Amniotic stem cell (primary cell): Measurements from ENCODE around the gene KRTAP9-2.
"Not testable (repeated sequence)": the region's sequence is repeated elsewhere in the genome, so short reads cannot be mapped to it uniquely, and the experiment has no call there.

Experiments
- DNase-seq: peaks from one replicate; lab custom pipeline; 2025; lab: John Stamatoyannopoulos, UW

KRTAP9-2 gene

DNA sequence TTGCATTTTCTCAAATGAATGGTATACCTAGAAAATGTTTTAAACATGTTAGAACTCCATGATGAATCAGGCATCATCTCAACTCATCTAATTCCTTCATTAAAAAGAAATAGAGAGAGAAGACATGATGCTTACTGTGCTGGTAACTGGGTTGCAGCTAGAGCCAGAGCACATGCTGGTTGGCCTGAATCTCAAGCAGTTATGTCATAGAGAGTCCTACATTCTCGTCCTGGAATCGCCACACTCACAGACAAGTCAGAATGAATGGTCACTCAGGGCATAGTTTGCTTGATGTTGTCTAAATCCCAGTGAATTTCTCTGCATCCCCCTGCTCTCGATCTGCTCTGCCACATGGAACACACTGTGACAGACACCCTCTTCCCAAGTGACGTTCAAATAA lies 10.7 kb downstream of the KRTAP9-2 start:
- not testable (repeated sequence) for DNase-seq

GRCh38 chr17:41237949-41238437 lies 11.5 kb downstream of the KRTAP9-2 start, which contains the start of gene KRTAP9-8:
TSS of gene KRTAP9-8 (plus strand) at chr17:41237999. CDS start at chr17:41238052, 53 bp downstream.
- DNase-seq = not testable (repeated sequence)

DNA sequence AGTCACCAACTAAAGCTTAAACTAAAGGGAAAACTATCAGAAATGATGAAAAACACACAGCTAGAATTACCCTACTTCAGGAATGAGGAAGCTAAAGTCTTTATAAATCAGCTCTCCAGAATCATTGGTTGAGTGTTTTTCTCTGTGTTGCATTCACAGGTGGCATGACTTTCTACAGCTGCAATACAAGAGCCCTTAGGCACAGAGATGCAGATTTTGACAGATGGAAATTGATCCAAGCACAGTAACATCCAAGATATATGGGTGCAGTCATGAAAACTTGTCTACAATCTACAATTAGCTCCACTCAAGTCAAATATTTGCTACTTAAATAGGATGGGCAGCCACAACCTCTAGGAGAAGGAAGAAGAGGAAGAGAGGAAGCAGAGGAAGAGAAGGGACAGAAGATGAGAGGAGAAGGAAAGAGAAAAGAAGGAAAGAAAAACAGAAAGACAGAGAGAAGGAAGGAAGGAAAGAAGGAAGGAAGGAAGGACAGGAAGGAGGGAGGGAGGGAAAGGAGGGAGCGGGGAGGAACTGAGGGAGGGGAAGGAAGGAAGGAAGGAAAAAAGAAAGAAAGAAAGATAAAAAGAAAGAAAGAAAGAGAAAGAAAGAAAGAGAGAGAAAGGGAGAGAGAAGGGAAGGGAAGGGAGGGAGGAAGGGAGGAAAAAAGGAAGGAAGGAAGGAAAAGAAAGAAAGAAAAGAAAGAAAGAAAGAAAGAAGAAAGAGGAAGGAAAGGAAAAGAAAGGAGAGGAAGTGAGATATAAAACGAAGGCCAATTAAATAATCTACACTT lies 20.7 kb downstream of the KRTAP9-2 start:
- DNase-seq = not testable (repeated sequence)

GRCh38 chr17:41249637-41250240 lies 23.3 kb downstream of the KRTAP9-2 start, which contains the start of gene KRTAP9-4:
TSS of gene KRTAP9-4 (plus strand) at chr17:41249687. CDS start at chr17:41249721, 34 bp downstream.
- not testable (repeated sequence) for DNase-seq

DNA sequence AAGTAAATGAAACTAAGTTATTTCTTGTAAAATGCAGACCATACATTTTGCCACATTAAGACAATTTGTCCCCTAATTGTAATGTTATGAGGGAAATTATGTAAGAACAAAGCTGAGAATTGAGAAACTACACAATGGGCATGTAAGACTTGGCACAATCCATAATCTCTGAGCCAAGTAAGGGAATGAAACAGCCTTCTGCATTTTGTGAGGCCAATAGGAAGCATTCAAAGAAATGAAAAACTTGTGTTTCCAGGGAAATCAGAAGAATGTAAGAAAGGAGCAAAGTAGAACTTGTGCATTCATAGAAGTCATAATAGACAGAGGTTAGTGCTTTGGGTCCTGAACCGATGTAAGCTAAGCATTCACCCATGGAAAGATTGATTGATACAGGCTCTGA lies 24.8 kb downstream of the KRTAP9-2 start:
- DNase-seq = no peak

DNA sequence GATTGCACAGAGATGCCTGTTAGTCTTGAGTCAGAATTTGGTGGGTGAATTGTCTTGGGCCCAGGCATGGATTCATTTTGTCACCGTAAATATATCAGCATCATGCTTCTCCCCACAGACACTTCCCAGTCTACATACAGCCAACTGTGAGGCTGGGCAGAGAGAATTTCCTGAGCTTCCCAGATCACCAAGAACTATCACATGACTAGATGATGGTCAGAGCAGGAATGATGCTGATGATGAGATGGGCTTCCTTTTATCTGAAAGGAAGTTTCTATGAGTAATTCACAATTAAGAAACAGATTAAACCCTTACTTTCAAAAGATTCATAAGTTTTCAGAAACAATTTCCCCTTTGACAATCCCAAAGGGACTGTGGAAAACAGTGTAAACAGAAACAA lies 28.4 kb downstream of the KRTAP9-2 start:
- no peak for DNase-seq

DNA sequence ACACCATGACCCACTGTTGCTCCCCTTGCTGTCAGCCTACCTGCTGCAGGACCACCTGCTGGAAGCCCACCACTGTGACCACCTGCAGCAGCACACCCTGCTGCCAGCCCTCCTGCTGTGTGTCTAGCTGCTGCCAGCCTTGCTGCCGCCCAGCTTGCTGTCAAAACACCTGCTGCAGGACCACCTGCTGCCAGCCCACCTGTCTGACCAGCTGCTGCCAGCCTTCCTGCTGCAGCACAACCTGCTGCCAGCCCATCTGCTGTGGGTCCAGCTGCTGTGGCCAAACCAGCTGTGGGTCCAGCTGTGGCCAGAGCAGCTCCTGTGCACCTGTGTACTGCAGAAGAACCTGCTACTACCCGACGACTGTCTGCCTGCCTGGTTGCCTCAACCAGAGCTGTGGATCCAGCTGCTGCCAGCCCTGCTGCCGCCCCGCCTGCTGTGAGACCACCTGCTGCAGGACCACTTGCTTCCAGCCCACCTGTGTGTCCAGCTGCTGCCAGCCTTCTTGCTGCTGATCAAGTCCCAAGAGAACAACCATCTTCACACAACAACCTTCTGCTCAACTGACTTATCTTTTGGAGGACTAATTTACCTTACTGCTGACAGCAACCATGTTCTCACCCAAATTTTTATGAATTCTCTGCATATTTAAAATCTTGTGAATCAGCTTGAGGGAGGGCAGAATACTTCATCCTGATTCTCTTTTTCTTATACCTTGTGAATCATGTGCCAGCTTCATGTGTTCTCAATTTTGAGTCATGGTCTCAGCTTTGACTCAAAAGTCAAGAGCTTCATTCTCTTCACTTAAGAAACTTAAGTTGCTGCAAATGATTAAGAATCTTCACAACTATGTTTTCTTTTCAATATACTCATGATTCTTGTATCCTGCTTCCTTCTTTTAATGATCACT lies 29.2 kb downstream of the KRTAP9-2 start, which contains the start of gene KRTAP9-9:
Gene KRTAP9-9 (plus strand): TSS at position 4 of the 910 bp plus-strand sequence.
- not testable (repeated sequence) for DNase-seq

DNA sequence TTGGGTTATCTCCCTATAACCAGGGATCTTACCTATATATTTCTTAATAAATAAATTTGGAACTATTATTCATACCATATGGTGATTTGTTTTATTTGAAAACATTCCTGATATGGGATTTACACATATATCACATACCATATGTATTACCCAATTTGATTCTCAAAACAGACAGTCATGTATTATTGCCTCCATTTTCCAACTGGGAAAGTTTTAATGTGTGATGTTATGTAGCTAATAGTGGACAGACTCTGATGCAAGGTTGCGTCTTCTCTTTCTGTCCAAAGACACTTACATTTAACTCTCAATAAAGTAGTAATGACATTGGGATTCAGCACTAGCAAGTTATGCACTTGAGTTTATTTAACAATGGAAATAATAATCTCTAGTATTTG lies 29.8 kb downstream of the KRTAP9-2 start:
- no peak for DNase-seq

DNA sequence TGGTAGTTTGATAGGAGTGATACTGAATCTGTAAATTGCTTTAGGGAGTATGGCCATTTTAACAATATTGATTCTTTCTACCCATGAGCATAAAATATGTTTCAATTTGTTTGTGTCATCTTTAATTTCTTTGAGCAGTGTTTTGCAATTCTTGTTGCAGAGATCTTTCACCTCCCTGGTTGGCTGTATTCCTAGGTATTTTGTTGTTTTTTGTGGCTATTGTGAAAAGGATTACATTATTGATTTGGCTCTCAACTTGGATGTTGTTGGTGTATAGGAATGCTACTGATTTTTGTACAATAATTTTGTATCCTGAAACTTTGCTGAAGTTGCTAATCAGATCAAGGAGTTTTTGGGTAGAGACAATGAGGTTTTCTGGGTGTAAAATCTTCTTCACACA lies 32.0 kb downstream of the KRTAP9-2 start:
- DNase-seq = no peak

DNA sequence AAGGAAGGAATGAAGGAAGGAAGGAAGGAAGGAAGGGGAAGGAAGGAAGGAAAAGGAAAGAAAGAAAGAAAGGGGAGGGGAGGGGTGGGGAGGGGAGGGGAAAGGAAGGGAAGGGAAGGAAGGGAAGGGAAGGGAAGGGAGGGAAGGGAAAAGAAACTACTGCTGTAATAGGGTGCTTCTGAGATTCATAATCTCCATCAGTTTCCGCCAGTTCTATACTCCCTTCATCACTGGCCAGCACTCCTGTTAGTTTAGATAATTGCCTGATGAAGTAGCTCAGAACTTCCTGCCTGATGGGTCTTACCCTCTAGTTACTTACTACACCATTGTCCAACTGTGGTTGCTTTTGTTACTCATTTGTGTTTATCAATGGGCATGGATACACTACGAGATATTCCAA lies 36.8 kb downstream of the KRTAP9-2 start:
- no peak for DNase-seq

GRCh38 chr17:41264599-41264998 lies 38.2 kb downstream of the KRTAP9-2 start:
- no peak for DNase-seq

GRCh38 chr17:41265078-41265477 lies 38.6 kb downstream of the KRTAP9-2 start, which contains the start of gene KRTAP9-6:
TSS of gene KRTAP9-6 (plus strand) at chr17:41265378. CDS start at chr17:41265378, 0 bp downstream.
- no peak for DNase-seq

DNA sequence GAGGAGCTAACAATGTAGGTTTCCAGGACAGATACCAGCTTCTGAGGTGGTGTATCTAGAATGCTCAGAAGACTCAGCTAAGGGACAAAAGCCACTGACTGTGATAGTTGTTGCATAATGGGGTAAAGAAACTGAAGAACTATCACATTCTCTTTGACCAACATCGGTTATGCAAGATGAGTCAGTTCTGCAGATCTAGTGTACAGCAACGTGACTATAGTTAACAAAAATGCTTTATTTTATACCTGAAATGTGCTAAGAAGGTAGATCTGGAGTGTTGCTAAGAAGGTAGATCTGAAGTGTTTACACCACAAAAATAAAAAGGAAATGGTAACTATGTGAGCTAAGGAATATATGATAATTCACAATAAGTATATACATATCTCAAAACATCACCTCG lies 41.3 kb downstream of the KRTAP9-2 start:
- DNase-seq = no peak

DNA sequence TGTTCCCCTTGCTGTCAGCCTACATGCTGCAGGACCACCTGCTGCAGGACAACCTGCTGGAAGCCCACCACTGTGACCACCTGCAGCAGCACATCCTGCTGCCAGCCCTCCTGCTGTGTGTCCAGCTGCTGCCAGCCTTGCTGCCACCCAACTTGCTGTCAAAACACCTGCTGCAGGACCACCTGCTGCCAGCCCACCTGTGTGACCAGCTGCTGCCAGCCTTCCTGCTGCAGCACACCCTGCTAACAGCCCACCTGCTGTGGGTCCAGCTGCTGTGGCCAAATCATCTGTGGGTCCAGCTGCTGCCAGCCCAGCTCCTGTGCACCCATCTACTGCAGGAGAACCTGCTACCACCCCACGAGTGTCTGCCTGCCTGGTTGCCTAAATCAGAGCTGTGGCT lies 44.9 kb downstream of the KRTAP9-2 start:
- not testable (repeated sequence) for DNase-seq

DNA sequence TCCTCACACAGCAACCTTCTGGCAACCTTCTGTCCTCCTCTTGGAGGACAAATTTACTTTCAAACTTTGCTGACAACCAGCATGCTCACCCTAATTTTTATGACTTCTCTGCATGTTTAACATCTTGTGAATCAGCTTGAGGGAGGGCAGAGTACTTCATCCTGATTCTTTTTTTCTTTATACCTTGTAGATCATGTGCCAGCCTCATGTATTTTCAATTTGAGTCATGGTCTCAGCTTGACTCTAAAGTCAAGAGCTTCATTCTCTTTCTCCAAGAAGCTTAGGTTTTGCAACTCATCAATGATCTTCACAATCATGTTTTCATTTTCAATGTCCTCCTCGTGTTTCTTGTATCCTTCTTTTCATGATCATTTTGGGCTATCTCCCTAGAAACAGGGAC lies 45.4 kb downstream of the KRTAP9-2 start:
- no peak for DNase-seq

DNA sequence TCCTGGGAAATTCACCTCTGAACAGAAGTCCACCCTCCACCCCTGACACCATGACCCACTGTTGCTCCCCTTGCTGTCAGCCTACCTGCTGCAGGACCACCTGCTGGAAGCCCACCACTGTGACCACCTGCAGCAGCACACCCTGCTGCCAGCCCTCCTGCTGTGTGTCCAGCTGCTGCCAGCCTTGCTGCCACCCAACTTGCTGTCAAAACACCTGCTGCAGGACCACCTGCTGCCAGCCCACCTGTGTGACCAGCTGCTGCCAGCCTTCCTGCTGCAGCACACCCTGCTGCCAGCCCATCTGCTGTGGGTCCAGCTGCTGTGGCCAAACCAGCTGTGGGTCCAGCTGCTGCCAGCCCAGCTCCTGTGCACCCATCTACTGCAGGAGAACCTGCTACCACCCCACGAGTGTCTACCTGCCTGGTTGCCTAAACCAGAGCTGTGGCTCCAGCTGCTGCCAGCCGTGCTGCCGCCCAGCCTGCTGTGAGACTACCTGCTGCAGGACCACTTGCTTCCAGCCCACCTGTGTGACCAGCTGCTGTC lies 49.3 kb downstream of the KRTAP9-2 start, which contains the start of gene KRTAP9-7:
Gene KRTAP9-7 (plus strand): TSS at position 51 of the 543 bp plus-strand sequence. CDS start 0 bp downstream, at position 51.
- not testable (repeated sequence) for DNase-seq
